ENCODE data around the gene SAMD9L. TPM values are rescaled to one million over a fixed set of nuclear protein-coding genes. Genes with fewer than 3 reads are reported as not detected.

SAMD9L gene
- total and polyA plus RNA-seq, 2 experiments from 2014 or later, result 1.5 to 4.5 TPM

GRCh38 chr7:93119191-93119905 is 28.8 kb downstream of the SAMD9L start:
- no peaks in the 10 kb centered on the region for H3K36me3 ChIP-seq (replicated peaks; ENCODE audit: insufficient read depth, low read depth)
- WGBS (ENCODE audit: low lambda C conversion rate, missing lambda C conversion rate), result 60% methylated on average over 4 of the region's 4 CpGs
- H3K79me2 ChIP-seq, result no peaks in the 10 kb centered on the region
- no peaks in the 10 kb centered on the region for H3K9me2 ChIP-seq (replicated peaks; ENCODE audit: insufficient read depth)
- DNase-seq (ENCODE audit: low spot score), result no peak
- no peak overlapping the region for H3K27ac ChIP-seq
- H2AFZ ChIP-seq, result no peak overlapping the region
- H3K4me2 ChIP-seq, result no peak overlapping the region
- H3K9me3 ChIP-seq (ENCODE audit: low read depth), result no peaks in the 10 kb centered on the region
- H3K4me1 ChIP-seq (ENCODE audit: insufficient read depth), result no peaks in the 10 kb centered on the region
- TF ChIP-seq EZH2phosphoT487 (IDR thresholded peaks at IDR 0.05; ENCODE audit: low read depth, severe bottlenecking, unreplicated experiment) (no peak), EZH2 (IDR thresholded peaks at IDR 0.05; ENCODE audit: borderline replicate concordance) (no peak), CTCF (IDR thresholded peaks at IDR 0.05; ENCODE audit: poor library complexity) (no peak)
- no peaks in the 10 kb centered on the region for H4K20me1 ChIP-seq (ENCODE audit: insufficient read depth, poor library complexity, severe bottlenecking)
- H3K27me3 ChIP-seq, result no peaks in the 10 kb centered on the region
- H3K4me3 ChIP-seq, result no peak overlapping the region

GRCh38 chr7:93117852-93118530 is 30.2 kb downstream of the SAMD9L start, which contains the start of gene SAMD9:
Gene SAMD9 (minus strand): TSS chr7:93117979. CDS start chr7:93106097, 11,882 bp downstream.
- Histone ChIP-seq H3K36me3 (replicated peaks; ENCODE audit: insufficient read depth, low read depth) (no peaks in the 10 kb centered on the region), H3K9me2 (replicated peaks; ENCODE audit: insufficient read depth) (no peaks in the 10 kb centered on the region), H4K20me1 (ENCODE audit: insufficient read depth, poor library complexity, severe bottlenecking) (no peaks in the 10 kb centered on the region), H3K4me2 (peak within 1 kb of the TSS; percentile 60), H3K79me2 (no peaks in the 10 kb centered on the region), H3K27me3 (no peaks in the 10 kb centered on the region), H2AFZ (peak within 1 kb of the TSS; percentile 67), H3K4me3 (peak within 1 kb of the TSS; percentile 14), H3K9me3 (ENCODE audit: low read depth) (no peaks in the 10 kb centered on the region), H3K4me1 (ENCODE audit: insufficient read depth) (no peaks in the 10 kb centered on the region), H3K27ac (no peak within 1 kb of the TSS)
- DNase-seq (ENCODE audit: low spot score), result peak; percentile 48
- WGBS (ENCODE audit: low lambda C conversion rate, missing lambda C conversion rate), result 61% methylated on average over 4 of the region's 4 CpGs
- TF ChIP-seq EZH2phosphoT487 (IDR thresholded peaks at IDR 0.05; ENCODE audit: low read depth, severe bottlenecking, unreplicated experiment) (no peak), EZH2 (IDR thresholded peaks at IDR 0.05; ENCODE audit: borderline replicate concordance) (no peak), CTCF (IDR thresholded peaks at IDR 0.05; ENCODE audit: poor library complexity) (no peak)

GRCh38 chr7:93117327-93117726 is 30.9 kb downstream of the SAMD9L start:
- Histone ChIP-seq H3K9me3 (ENCODE audit: low read depth) (no peaks in the 10 kb centered on the region), H3K27me3 (no peaks in the 10 kb centered on the region), H2AFZ (peak overlapping the region; percentile 24), H4K20me1 (ENCODE audit: insufficient read depth, poor library complexity, severe bottlenecking) (no peaks in the 10 kb centered on the region), H3K79me2 (no peaks in the 10 kb centered on the region), H3K4me2 (peak overlapping the region; percentile 60), H3K27ac (no peak overlapping the region), H3K36me3 (replicated peaks; ENCODE audit: insufficient read depth, low read depth) (no peaks in the 10 kb centered on the region), H3K4me1 (ENCODE audit: insufficient read depth) (no peaks in the 10 kb centered on the region), H3K4me3 (peak overlapping the region; percentile 4), H3K9me2 (replicated peaks; ENCODE audit: insufficient read depth) (no peaks in the 10 kb centered on the region)
- WGBS (ENCODE audit: low lambda C conversion rate, missing lambda C conversion rate), result 85% methylated on average over 1 of the region's 1 CpG
- no peak for DNase-seq (ENCODE audit: low spot score)
- TF ChIP-seq CTCF (IDR thresholded peaks at IDR 0.05; ENCODE audit: poor library complexity) (no peak), EZH2phosphoT487 (IDR thresholded peaks at IDR 0.05; ENCODE audit: low read depth, severe bottlenecking, unreplicated experiment) (no peak), EZH2 (IDR thresholded peaks at IDR 0.05; ENCODE audit: borderline replicate concordance) (no peak)

Measured in hepatocyte (in vitro differentiated cells).